ENCODE data around the gene RGS9.

DNA sequence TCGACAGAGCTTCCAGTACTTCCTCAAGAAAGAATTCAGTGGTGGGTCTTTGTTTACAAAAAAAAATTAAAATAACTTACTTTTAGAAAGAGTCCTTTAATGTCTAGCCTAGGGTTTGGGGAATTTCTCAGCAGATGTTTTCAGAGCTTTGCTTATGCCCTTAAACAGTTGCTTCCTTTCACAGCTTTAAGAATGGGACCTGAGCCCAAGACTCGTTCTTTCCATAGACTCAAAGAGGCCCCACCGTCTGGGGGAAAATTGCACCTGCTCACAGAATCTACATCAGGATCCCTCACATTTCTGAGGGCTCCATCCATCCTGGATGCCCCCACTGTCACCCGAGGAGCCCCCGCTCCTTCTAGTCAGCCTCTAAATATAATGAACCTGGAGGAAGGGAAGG is 60.0 kb downstream of the RGS9 start:
- no peak for TF ChIP-seq NFRKB (IDR thresholded peaks at IDR 0.05)
- no peak for TF ChIP-seq HDGF (IDR thresholded peaks at IDR 0.05; ENCODE audit: borderline replicate concordance)
- TF ChIP-seq FOXK2 (IDR thresholded peaks at IDR 0.05) = no peak
- TF ChIP-seq FOXM1 (IDR thresholded peaks at IDR 0.05; ENCODE audit: borderline replicate concordance) = no peak
- TF ChIP-seq ZNF384 (IDR thresholded peaks at IDR 0.05) = no peak
- TF ChIP-seq SP1 (IDR thresholded peaks at IDR 0.05) = no peak

Measured in HEK293T (cell line).